Stomach (tissue), 4 donors: ENCODE data around the gene OCLN.
"Not testable (repeated sequence)": the region's sequence is repeated elsewhere in the genome, so short reads cannot be mapped to it uniquely, and the experiment has no call there.

Experiments
- CTCF ChIP-seq, 7 experiments: fragments of 450-650 bp in 4 of 7; fragments of 200-600 bp in 3 of 7; sonication (generic) in 3 of 7; IDR thresholded peaks; one replicate each; pipeline ENCODE4 v1.5.1; 2016 to 2019; ENCODE audit warnings: antibody characterized with exemption in 7 of 7, control low read depth in 2 of 7, mild to moderate bottlenecking in 1 of 7
- EP300 ChIP-seq: sonication (generic); formaldehyde crosslinking; IDR thresholded peaks from one replicate; pipeline ENCODE4 v1.6.1; 2017; ENCODE audit warnings: antibody characterized with exemption
- POLR2AphosphoS5 ChIP-seq, 3 donors: sonication (generic); formaldehyde crosslinking; IDR thresholded peaks; one replicate each; pipeline ENCODE4 v1.6.1; 2016; ENCODE audit warnings: antibody characterized with exemption in 3 of 3

GRCh38 chr5:69596114-69596840 is 103.7 kb downstream of the OCLN start:
- TF ChIP-seq CTCF (IDR thresholded peaks at IDR 0.05); POLR2AphosphoS5 (IDR thresholded peaks at IDR 0.05); EP300: not testable (repeated sequence)
